H1 (cell line): ENCODE data around the gene NUDT19. TPM values are rescaled to one million over a fixed set of nuclear protein-coding genes. Genes with fewer than 3 reads are reported as not detected.

Experiments
- CTCF ChIA-PET: fragments of 300-600 bp; sonication (Branson Sonifier 250); formaldehyde crosslinking; loops from one replicate; lab custom pipeline; 2021; ENCODE audit not compliant: partially characterized antibody; lab: Charles Lee
- POLR2A ChIA-PET: fragments of 300-600 bp; sonication (Branson Sonifier 250); formaldehyde crosslinking; loops from one replicate; lab custom pipeline; 2021; ENCODE audit warnings: inconsistent platforms; ENCODE audit not compliant: partially characterized antibody; lab: Charles Lee
- DNase-seq, 2 experiments: peaks; one replicate each; pipeline versions ENCODE4 v3.0.0 to v3.0.0-alpha.2; 2010 to 2022; ENCODE audit warnings: low spot score in 2 of 2, low read depth in 1 of 2, mixed read lengths in 1 of 2
- FAIRE-seq: peaks from 2 replicates; lab custom pipeline; 2011; peaks lifted over from hg19 to GRCh38; lab: Jason Lieb, UNC
- H2AFZ ChIP-seq: 2 replicates; pipeline ENCODE4 v1.8.1; 2012; ENCODE audit warnings: low read length, inconsistent platforms
- H2AK5ac ChIP-seq: 2 replicates; pipeline ENCODE4 v1.6.1; 2013; ENCODE audit warnings: low read depth, low read length
- H2BK120ac ChIP-seq: replicated peaks from 2 replicates; pipeline ENCODE3; 2013; ENCODE audit warnings: low read depth, low read length, inconsistent platforms
- H2BK12ac ChIP-seq: 2 replicates; pipeline ENCODE4 v1.6.1; 2013; ENCODE audit warnings: low read depth, low read length
- H2BK15ac ChIP-seq: 2 replicates; pipeline ENCODE4 v1.6.1; 2013; ENCODE audit warnings: low read length
- H2BK20ac ChIP-seq: 2 replicates; pipeline ENCODE4 v1.6.1; 2013; ENCODE audit warnings: low read length
- H2BK5ac ChIP-seq: 2 replicates; pipeline ENCODE4 v1.6.1; 2013; ENCODE audit warnings: low read depth, low read length
- H3K14ac ChIP-seq: 2 replicates; pipeline ENCODE4 v1.6.1; 2013; ENCODE audit warnings: inconsistent platforms; ENCODE audit not compliant: insufficient read length
- H3K18ac ChIP-seq: 2 replicates; pipeline ENCODE4 v1.6.1; 2013; ENCODE audit warnings: low read length; ENCODE audit errors: extremely low read depth
- H3K23ac ChIP-seq: 2 replicates; pipeline ENCODE4 v1.6.1; 2013; ENCODE audit warnings: inconsistent platforms; ENCODE audit not compliant: insufficient read length
- H3K23me2 ChIP-seq: 2 replicates; pipeline ENCODE4 v1.6.1; 2013; ENCODE audit warnings: low read depth, low read length
- H3K27ac ChIP-seq: 2 replicates; pipeline ENCODE4 v1.6.1; 2011; ENCODE audit warnings: low read depth, low read length, inconsistent platforms
- H3K27me3 ChIP-seq, 4 experiments: replicated peaks in 1 of 4; 1 replicate in 1 of 4; 2 replicates in 3 of 4; pipeline versions ENCODE4 v1.6.1 to v1.8.1; 2011 to 2013; ENCODE audit warnings: low read length in 3 of 4, mild to moderate bottlenecking in 3 of 4, inconsistent platforms in 2 of 4, mixed read lengths in 2 of 4, moderate library complexity in 1 of 4; ENCODE audit not compliant: control insufficient read depth in 3 of 4, insufficient read depth in 3 of 4; ENCODE audit errors: extremely low read depth in 1 of 4
- H3K36me3 ChIP-seq, 4 experiments: 2 replicates each; pipeline versions ENCODE4 v1.6.1 to v1.8.1; 2011 to 2013; ENCODE audit warnings: mild to moderate bottlenecking in 4 of 4, low read length in 3 of 4, moderate library complexity in 2 of 4, control low read depth in 1 of 4, inconsistent platforms in 1 of 4; ENCODE audit not compliant: insufficient read depth in 4 of 4, control insufficient read depth in 2 of 4
- H3K4ac ChIP-seq: replicated peaks from 2 replicates; pipeline ENCODE3; 2013; ENCODE audit warnings: low read length, low read depth, mixed read lengths, inconsistent platforms; ENCODE audit not compliant: insufficient read length
- H3K4me1 ChIP-seq, 4 experiments: replicated peaks in 1 of 4; 1 replicate in 1 of 4; 2 replicates in 3 of 4; pipeline versions ENCODE4 v1.6.1 to v1.8.1; 2011 to 2013; ENCODE audit warnings: low read length in 3 of 4, inconsistent platforms in 2 of 4, mixed read lengths in 1 of 4; ENCODE audit not compliant: insufficient read depth in 4 of 4, control insufficient read depth in 3 of 4
- H3K4me2 ChIP-seq, 2 experiments: 2 replicates each; pipeline versions ENCODE4 v1.6.1 to v1.8.1; 2011 to 2013; ENCODE audit warnings: low read depth in 2 of 2, low read length in 2 of 2, control low read depth in 1 of 2, inconsistent platforms in 1 of 2, mild to moderate bottlenecking in 1 of 2; ENCODE audit not compliant: insufficient read depth in 1 of 2
- H3K4me3 ChIP-seq, 4 experiments: fragments of 200-600, 300-600 bp in 1 of 4; sonication (generic), shearing (Covaris generic), sonication (Bioruptor Twin) in 1 of 4; 2 replicates each; pipeline versions ENCODE4 v1.5.1 to v1.8.1; 2011 to 2016; ENCODE audit warnings: low read length in 4 of 4, low read depth in 3 of 4, control low read depth in 2 of 4, inconsistent platforms in 2 of 4, mild to moderate bottlenecking in 2 of 4, mixed read lengths in 1 of 4, moderate library complexity in 1 of 4; ENCODE audit not compliant: insufficient read depth in 2 of 4; ENCODE audit errors: extremely low read depth in 1 of 4
- H3K56ac ChIP-seq: replicated peaks from 2 replicates; pipeline ENCODE3; 2013; ENCODE audit warnings: low read depth, mild to moderate bottlenecking, mixed read lengths, low read length, inconsistent platforms; ENCODE audit not compliant: insufficient read length
- H3K79me1 ChIP-seq: 2 replicates; pipeline ENCODE4 v1.6.1; 2013; ENCODE audit warnings: low read depth, low read length, control low read depth
- H3K79me2 ChIP-seq, 2 experiments: 2 replicates each; pipeline versions ENCODE4 v1.6.1 to v1.8.1; 2012 to 2013; ENCODE audit warnings: low read length in 2 of 2, mild to moderate bottlenecking in 2 of 2, inconsistent platforms in 1 of 2; ENCODE audit not compliant: insufficient read depth in 2 of 2, control insufficient read depth in 1 of 2
- H3K9ac ChIP-seq, 4 experiments: replicated peaks in 1 of 4; 1 replicate in 1 of 4; 2 replicates in 3 of 4; pipeline versions ENCODE4 v1.6.1 to v1.8.1; 2011 to 2013; ENCODE audit warnings: low read depth in 3 of 4, low read length in 3 of 4, control low read depth in 2 of 4, mild to moderate bottlenecking in 2 of 4, moderate library complexity in 2 of 4, inconsistent platforms in 1 of 4; ENCODE audit errors: extremely low read depth in 1 of 4
- H3K9me3 ChIP-seq, 2 experiments: 2 replicates each; pipeline versions ENCODE4 v1.6.1 to v1.8.1; 2012 to 2013; ENCODE audit warnings: mild to moderate bottlenecking in 2 of 2, moderate library complexity in 2 of 2, control low read depth in 1 of 2, inconsistent platforms in 1 of 2, low read depth in 1 of 2, low read length in 1 of 2, mixed read lengths in 1 of 2; ENCODE audit not compliant: insufficient read depth in 2 of 2
- H4K20me1 ChIP-seq, 2 experiments: replicated peaks in 1 of 2; 2 replicates each; pipeline versions ENCODE3 to v1.8.1; 2011 to 2013; ENCODE audit warnings: inconsistent platforms in 2 of 2, low read length in 2 of 2, mild to moderate bottlenecking in 1 of 2; ENCODE audit not compliant: insufficient read depth in 2 of 2, control insufficient read depth in 1 of 2
- H4K5ac ChIP-seq: 2 replicates; pipeline ENCODE4 v1.6.1; 2013; ENCODE audit warnings: low read length, low read depth, mixed read lengths, inconsistent platforms; ENCODE audit not compliant: insufficient read length
- H4K8ac ChIP-seq: 2 replicates; pipeline ENCODE4 v1.8.0; 2013; ENCODE audit warnings: mild to moderate bottlenecking, moderate library complexity, low read length, inconsistent platforms; ENCODE audit not compliant: insufficient read depth; ENCODE audit errors: extremely low read depth
- H4K91ac ChIP-seq: replicated peaks from 2 replicates; pipeline ENCODE3; 2013; ENCODE audit warnings: low read length, mixed read lengths, inconsistent platforms; ENCODE audit not compliant: insufficient read length
- GABPA ChIP-seq: IDR thresholded peaks from 2 replicates; pipeline ENCODE4 v1.6.1; 2011; ENCODE audit warnings: mild to moderate bottlenecking, low read length, moderate library complexity, borderline replicate concordance; ENCODE audit not compliant: insufficient read depth
- HDAC2 ChIP-seq, 2 experiments: fragments of 300-600 bp in 1 of 2; sonication (generic) in 1 of 2; IDR thresholded peaks; 2 replicates each; pipeline ENCODE4 v1.6.1; 2011 to 2012; ENCODE audit warnings: low read depth in 2 of 2, low read length in 2 of 2, mild to moderate bottlenecking in 2 of 2, moderate library complexity in 2 of 2, borderline replicate concordance in 1 of 2, inconsistent platforms in 1 of 2
- KDM5A ChIP-seq: fragments of 200-600 bp; IDR thresholded peaks from 2 replicates; pipeline ENCODE4 v1.7.1; 2012; ENCODE audit warnings: mild to moderate bottlenecking, low read length, inconsistent platforms, mixed read lengths
- RNF2 ChIP-seq: fragments of 200-900, 300-1000 bp; sonication (generic); IDR thresholded peaks from 2 replicates; pipeline ENCODE4 v1.7.1; 2016; ENCODE audit warnings: borderline replicate concordance, low read depth, mild to moderate bottlenecking, antibody characterized with exemption, low read length; ENCODE audit not compliant: poor library complexity, severe bottlenecking; ENCODE audit errors: missing control alignments
- RXRA ChIP-seq: IDR thresholded peaks from 2 replicates; pipeline ENCODE4 v1.6.1; 2011; ENCODE audit warnings: low read depth, mild to moderate bottlenecking, low read length, moderate library complexity; ENCODE audit not compliant: insufficient read depth
- SIN3A ChIP-seq, 2 experiments: IDR thresholded peaks in 1 of 2; conservative IDR thresholded peaks in 1 of 2; 2 replicates each; pipeline ENCODE4 v1.6.1; 2011 to 2012; ENCODE audit warnings: low read length in 2 of 2, improper control_type of control experiment in 1 of 2, low read depth in 1 of 2, mild to moderate bottlenecking in 1 of 2
- TAF7 ChIP-seq: optimal IDR thresholded peaks from 2 replicates; pipeline ENCODE3; 2011; ENCODE audit warnings: low read depth, mild to moderate bottlenecking, inconsistent platforms, low read length, moderate library complexity, borderline replicate concordance
- YY1 ChIP-seq: IDR thresholded peaks from 2 replicates; pipeline ENCODE4 v1.6.1; 2011; ENCODE audit warnings: low read depth, mild to moderate bottlenecking, low read length
- WGBS, 2 experiments: shearing (Covaris generic) in 1 of 2; methylation state at CpG; one replicate each; pipeline versions ENCODE4 v1.1.6 to v1.1.7; 2013 to 2015; ENCODE audit warnings: low lambda C conversion rate in 2 of 2, mixed read lengths in 2 of 2, inconsistent platforms in 1 of 2, low coverage in 1 of 2, missing lambda C conversion rate in 1 of 2; ENCODE audit not compliant: insufficient replicate concordance in 2 of 2, insufficient coverage in 1 of 2, insufficient read length in 1 of 2; ENCODE audit errors: extremely low coverage in 1 of 2, missing lambda C conversion rate in 1 of 2; 5-methylcytosine and 5-hydroxymethylcytosine counted together
- polyA plus RNA-seq, 7 experiments: library from polyadenylated mRNA; depleted of rRNA in 3 of 7; stranded (reverse) in 5 of 7; unstranded in 2 of 7; fragments of >200 nt in 5 of 7; fragments of 200-250 nt in 2 of 7; gene quantifications; 1 replicate in 5 of 7; 2 replicates in 1 of 7; 4 replicates in 1 of 7; pipeline versions ENCODE4 v1.2.1 to v1.2.3, GENCODE V29; 2011 to 2013; ENCODE audit warnings: missing spikeins in 2 of 7, mixed read lengths in 2 of 7
- total RNA-seq: library from RNA; stranded (reverse); fragmentation: NEBNext Ultra II Directional; extraction: Animal tissue kit (Norgen Biotek cat#: 25700); gene quantifications from 2 replicates; pipeline ENCODE4 v1.2.1, GENCODE V29; 2021
- TF ChIP-seq, protein P1 (sequence below): IDR thresholded peaks from 2 replicates; pipeline ENCODE4 v1.6.1; 2012; ENCODE audit warnings: inconsistent platforms

NUDT19 gene
- total and polyA plus RNA-seq, 2 of the 8 experiments (the other 6 are each of a cell fraction or from before 2014, with no cell fraction given), result 2.0 to 3.3 TPM

DNA sequence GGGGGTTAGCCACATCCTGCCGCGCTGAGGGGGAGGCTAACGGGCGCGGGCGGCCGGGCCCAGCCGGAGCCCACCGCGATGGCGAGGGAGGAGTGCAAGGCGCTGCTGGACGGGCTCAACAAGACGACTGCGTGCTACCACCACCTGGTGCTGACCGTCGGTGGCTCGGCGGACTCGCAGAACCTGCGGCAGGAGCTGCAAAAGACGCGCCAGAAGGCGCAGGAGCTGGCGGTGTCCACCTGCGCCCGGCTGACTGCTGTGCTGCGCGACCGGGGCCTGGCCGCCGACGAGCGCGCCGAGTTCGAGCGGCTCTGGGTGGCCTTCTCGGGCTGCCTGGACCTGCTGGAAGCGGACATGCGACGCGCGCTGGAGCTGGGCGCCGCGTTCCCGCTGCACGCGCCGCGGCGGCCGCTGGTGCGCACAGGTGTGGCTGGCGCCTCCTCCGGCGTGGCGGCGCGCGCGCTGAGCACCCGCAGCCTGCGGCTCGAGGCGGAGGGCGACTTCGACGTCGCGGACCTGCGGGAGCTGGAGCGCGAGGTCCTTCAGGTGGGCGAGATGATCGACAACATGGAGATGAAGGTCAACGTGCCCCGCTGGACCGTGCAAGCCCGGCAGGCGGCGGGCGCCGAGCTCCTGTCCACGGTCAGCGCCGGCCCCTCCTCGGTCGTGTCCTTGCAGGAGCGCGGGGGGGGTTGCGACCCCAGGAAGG lies 15.3 kb upstream of the NUDT19 start:
- Histone ChIP-seq H2BK12ac (0 out of 2 replicates have a peak overlapping the region, but pooled peaks have one; percentile 17), H3K23ac (no peak overlapping the region), H4K20me1 (peaks cover 10 to 16% of the 10 kb centered on the region in 2 experiments), H3K36me3 (peaks cover 0 to 6% (median 0%) of the 10 kb centered on the region in 4 experiments; a peak in 1 of 8 replicates), H3K23me2 (peaks cover 14% of the 10 kb centered on the region; the same call in 1 of the 2 replicates), H2BK15ac (no peak overlapping the region), H3K79me2 (peaks cover 0 to 31% of the 10 kb centered on the region in 2 experiments; a peak in 2 of 4 replicates), H4K5ac (no peak overlapping the region), H3K56ac (no peak overlapping the region), H3K4ac (no peak overlapping the region), H4K8ac (peak overlapping the region; percentile 82; the same call in 1 of the 2 replicates), H3K27me3 (peaks cover 20 to 33% (median 26%) of the 10 kb centered on the region in 4 experiments), H2BK120ac (no peak overlapping the region), H2BK5ac (no peak overlapping the region; the same call in 1 of the 2 replicates), H3K4me2 (peak overlapping the region; percentile 80 to 91), H4K91ac (no peak overlapping the region), H3K14ac (no peak overlapping the region), H2AK5ac (no peak overlapping the region), H3K4me1 (peaks cover 8 to 16% (median 11%) of the 10 kb centered on the region in 4 experiments; a peak in 6 of 7 replicates), H3K9me3 (no peaks in the 10 kb centered on the region; a peak in 1 of 4 replicates), H3K18ac (no peak overlapping the region), H3K79me1 (peaks cover 13% of the 10 kb centered on the region), H3K4me3 (peak overlapping the region; percentile 27 to 91 (median 45); a peak in 7 of 8 replicates), H2BK20ac (no peak overlapping the region), H3K9ac (no peak overlapping the region), H3K27ac (no peak overlapping the region), H2AFZ (peak overlapping the region; percentile 63; the same call in 1 of the 2 replicates)
- no peak for FAIRE-seq
- CTCF ChIA-PET, result interaction anchor here (0.5 to 1.6 kb wide), 5 partner anchors 9 to 683 kb away, joined by 3 to 4 read pairs (median 4); no protein-coding TSS in a partner anchor
- peak in 1 of 2 experiments; percentile 67 for DNase-seq
- POLR2A ChIA-PET, result interaction anchor here (0.7 to 2.8 kb wide), 2 partner anchors 15 to 270 kb away, joined by 3 to 12 read pairs; partner anchors contain the start of genes DPY19L3 and NUDT19
- 6% methylated on average over 53 of the region's 93 CpGs; no CpG with 5 or more reads in 1 of the 2 experiments for WGBS, 2 experiments
- no peak for TF ChIP-seq GABPA
- peak in 1 of 2 experiments; percentile 23; a peak in 1 of 4 replicates for TF ChIP-seq HDAC2 (IDR thresholded peaks at IDR 0.05; ENCODE audit: borderline replicate concordance in 1 of 2, low read depth in 2 of 2, low read length in 2 of 2)
- TF ChIP-seq YY1, result no peak
- TF ChIP-seq, protein P1, sequence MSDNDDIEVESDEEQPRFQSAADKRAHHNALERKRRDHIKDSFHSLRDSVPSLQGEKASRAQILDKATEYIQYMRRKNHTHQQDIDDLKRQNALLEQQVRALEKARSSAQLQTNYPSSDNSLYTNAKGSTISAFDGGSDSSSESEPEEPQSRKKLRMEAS, result peak; percentile 69
- no peak for TF ChIP-seq SIN3A (conservative IDR thresholded peaks at IDR 0.05 in 1 of 2, IDR thresholded peaks at IDR 0.05 in 1 of 2; ENCODE audit: low read depth in 1 of 2, low read length in 2 of 2)
- peak; percentile 63 for TF ChIP-seq RNF2
- no peak for TF ChIP-seq KDM5A
- TF ChIP-seq TAF7, result no peak
- no peak for TF ChIP-seq RXRA
